ENCODE results near the gene MOB4.
"Not testable (repeated sequence)": the region's sequence is repeated elsewhere in the genome, so short reads cannot be mapped to it uniquely, and the experiment has no call there.

The MOB4 gene

DNA sequence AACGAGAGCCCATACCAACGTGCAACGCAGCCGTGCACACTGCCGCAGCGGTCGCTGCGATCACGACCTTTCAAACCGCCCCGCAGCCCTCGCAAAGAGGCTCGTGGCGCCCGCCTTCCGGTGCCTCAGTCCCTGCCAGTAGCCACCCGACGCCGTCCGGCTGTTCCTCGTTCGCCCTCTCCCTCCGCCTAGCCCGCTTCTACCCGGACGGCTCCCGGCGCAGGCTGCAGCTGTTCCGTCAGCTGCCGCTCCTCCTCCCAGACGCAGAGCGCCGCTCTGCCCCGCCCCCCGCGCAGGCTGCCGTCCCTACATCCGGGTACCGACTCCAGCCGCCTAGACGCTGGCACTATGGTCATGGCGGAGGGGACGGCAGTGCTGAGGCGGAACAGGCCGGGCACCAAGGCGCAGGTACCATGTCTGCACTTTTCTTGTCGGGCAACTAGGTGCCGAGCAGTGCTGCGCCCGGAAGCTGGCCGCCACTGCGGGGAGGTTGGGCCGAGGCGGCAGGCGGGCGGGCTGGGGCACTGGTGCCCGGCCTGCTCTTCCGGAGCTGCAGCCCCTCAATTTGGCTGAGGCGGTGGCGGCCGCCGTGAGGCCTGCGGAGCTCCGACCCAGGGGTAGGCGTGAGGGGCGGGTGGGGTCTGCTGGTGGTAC, at the start of gene MOB4:
TSS of gene MOB4 (plus strand) at position 328 of the 654 bp plus-strand sequence. CDS start at position 349, 21 bp downstream.
- peak; percentile 94 for DNase-seq

DNA sequence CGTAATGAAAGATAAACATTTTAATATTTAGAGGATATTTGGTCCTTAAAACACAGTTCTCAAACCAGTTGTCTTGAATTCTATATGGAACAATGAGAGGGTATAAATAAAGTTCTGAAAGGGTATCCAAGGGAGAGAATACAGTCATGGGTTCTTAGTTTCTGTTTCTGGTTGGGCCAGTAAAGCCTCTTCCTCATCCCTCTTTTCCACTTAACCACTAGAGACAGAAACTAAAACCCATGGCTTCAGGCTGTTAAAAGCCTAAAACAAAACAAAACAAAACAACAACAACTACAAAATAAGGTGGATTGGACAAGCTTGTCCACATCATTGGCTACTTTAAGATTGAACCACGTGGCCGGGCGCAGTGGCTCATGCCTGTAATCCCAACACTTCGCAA, 43.7 kb upstream of the MOB4 start:
- DNase-seq, result no peak

DNA sequence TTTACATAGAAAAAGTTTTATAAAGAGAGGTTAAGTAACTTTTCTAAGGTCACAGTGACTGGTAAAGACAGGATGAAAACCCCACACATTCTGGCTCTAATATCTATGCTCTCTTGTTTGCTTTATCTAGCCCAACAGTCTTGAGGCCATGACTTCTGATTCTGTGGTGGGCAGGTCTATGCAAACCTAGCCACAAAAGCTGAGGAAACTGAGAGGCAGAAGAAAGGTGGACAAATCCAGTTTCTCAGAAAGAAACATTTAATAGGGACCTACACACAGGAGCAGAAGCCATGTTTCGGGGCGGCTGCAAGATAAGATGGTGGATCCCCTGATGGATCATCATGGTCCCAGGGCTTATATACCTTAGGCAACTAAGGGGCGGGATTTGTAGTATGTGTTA, 38.1 kb upstream of the MOB4 start:
- DNase-seq, result no peak

DNA sequence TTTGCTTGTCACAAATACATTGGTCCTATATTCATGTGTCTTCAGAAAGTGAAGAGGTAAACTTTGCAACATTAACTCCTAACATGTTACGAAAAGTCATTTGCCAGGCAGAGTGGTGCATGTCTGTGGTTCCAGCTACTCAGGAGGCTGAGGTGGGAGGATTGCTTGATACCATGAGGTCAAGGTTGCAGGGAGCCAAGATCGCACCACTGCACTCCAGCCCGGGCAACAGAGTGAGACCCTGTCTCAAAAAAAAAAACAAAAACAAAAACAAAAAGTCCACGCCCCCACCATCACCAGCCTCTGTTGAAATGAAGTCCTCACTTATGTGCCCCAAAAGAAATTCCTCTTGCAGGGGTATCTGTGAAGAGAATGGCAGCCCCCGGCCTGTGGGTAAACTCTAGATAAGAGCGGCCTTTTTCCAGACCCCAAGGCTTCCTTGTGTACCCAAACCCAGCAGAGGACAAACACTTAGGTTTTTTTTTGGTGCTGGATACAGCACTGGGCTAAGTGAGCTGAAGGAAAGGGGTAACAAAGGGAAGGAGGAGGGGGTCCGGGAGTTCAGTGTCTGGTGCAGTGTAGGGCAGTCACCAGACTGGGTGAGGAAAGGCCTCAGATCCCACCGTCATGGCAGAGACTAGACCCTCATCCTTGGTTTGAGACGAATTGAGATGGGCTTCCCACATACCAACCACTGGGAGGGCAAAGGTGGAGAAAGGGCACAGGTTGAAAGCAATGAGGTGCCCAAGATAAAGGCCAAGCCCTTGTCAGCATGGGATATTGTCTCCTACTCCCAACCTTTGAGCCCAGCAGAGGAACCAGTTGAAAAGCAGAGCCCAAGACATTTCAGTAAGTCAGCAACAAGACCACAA, 35.5 kb upstream of the MOB4 start:
- DNase-seq, result no peak

- not testable (repeated sequence) for DNase-seq
Measured at GRCh38 chr2:197484248-197484647, 31.6 kb upstream of the MOB4 start.

DNA sequence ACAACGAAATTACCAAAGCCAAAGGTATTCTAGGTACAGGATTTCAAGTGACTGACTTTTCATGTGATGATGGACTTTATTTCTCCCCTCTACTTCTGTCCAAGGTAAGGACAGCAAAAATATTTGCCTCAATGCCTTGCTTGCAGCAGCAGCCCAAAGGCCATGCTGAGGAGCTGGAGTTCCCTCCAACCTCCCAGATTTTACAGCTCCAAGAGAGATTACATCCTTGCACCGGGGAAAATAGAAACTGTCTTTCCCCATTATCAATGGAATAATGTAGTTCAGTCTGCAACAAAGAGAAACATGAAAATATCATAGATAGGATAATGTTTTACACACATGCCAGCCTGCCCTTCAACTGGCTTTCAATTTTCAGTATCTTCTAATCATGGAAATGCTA, 29.7 kb upstream of the MOB4 start:
- DNase-seq, result no peak

DNA sequence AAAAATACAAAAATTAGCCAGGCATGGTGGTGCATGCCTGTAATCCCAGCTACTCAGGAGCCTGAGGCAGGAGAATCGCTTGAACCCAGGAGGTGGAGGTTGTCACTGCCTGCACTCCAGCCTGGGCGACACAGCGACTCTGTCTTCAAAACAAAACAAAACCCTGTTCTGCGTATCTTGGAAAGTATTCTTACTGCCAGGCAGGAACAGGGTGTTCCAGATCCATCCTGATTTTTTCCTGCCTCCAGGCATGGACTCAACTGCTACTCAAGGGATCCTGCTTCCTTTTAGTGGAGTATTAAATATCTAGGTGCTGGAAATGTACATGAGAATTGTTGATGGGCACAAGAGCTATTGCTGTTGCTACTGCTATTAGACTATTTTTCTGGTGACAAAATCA, 28.5 kb upstream of the MOB4 start:
- DNase-seq, result no peak

DNA sequence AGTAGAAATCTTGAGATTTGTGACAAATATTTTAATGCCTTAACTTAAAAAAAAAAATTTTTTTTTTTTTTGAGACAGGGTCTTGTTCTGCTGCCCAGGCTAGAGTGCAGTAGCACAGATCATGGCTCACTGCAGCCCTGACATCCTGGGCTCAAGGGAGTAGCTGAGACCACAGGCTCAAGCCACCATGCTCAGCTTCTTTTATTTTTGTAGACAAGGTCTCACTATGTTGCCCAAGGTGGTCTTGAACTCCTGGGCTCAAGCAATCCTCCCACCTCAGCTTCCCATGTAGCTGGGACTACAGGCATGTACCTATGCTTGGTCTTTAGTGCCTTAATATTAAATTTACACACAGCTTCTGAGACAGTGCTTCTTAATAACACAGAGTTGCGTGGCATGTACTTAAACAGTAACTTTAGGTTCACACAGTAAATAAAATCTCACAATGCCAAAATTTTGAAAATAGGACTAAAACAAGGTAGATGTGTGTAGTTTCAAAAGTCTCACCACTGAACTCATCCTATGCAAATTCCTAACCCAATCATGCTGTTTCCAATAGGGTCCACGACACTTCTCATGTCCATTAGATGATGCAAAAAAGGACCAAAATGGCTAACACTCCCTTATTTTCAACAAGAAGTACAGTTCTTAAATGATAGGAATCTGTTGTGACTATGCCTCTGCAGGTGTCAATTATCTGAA, 20.3 kb upstream of the MOB4 start:
- DNase-seq, result no peak

- no peak for DNase-seq
Measured at GRCh38 chr2:197496695-197497094, 19.2 kb upstream of the MOB4 start.

- DNase-seq, result no peak
Measured at GRCh38 chr2:197497326-197497725, 18.5 kb upstream of the MOB4 start.

- no peak for DNase-seq
Measured at GRCh38 chr2:197498235-197498936, 17.5 kb upstream of the MOB4 start.

DNA sequence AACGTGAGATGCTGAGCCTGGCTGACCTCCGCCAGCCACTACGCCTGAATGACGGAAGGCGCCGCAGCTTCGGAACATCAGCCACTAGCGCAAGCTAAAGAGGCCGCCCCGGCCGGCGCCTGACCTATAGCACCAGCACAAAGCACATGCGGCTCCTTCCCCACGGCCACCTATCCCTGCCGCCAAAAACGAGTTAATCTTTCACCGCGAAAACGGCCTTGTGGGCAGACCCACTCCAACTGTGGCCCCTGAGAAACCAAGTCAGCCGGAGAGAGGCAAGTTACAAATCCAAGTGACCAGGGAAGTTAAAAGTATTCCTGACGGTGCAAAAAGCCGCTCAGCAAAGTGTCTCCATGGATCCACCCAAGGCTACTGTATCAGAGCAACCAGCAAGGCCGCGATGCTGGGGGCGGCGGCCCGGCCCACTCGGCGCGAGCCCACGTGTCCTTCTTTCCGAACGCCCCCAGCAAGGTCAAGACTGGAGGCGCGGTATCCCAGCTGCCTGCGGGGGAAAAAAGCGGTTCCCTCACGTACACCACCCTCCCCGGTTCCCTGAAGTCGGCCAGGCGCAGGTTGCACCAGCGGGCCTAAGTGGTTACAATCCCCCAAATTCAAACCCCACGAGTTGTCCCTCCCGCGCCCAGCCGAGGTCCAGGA, 16.8 kb upstream of the MOB4 start:
- DNase-seq, result peak; percentile 59

GRCh38 chr2:197499594-197500502, 16.0 kb upstream of the MOB4 start, which contains the start of the genes HSPD1 and HSPE1:
HSPD1 (minus strand) TSS chr2:197499840; CDS start chr2:197498848, 992 bp downstream.
HSPE1 (plus strand) TSS chr2:197500379; CDS start chr2:197500437, 58 bp downstream.
- DNase-seq, result peak; percentile 99

GRCh38 chr2:197500503-197501131, 15.2 kb upstream of the MOB4 start:
- DNase-seq, result peak; percentile 71

- no peak for DNase-seq
Measured at GRCh38 chr2:197502201-197502600, 13.7 kb upstream of the MOB4 start.

GRCh38 chr2:197502685-197503084, 13.2 kb upstream of the MOB4 start:
- DNase-seq, result no peak

- no peak for DNase-seq
Measured at GRCh38 chr2:197504000-197504399, 11.9 kb upstream of the MOB4 start.

GRCh38 chr2:197504512-197504911, 11.4 kb upstream of the MOB4 start:
- no peak for DNase-seq

DNA sequence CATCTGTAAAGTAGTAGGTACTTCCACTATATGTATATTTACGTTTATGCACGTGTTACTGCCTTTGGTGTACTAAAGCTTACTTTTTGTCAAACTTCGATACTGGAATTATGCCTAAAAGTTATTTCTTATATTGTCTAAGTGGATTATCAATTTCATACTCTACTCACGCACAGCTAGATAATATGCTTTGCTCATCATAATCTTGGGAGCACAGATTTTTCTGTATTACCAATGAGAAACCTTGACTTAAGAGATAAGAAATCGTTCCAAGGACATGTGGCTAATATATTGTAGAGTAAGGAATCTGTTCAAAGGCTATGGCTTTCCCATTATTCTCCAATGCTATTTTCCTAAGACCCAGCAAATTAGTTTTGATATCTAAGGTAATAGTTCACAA, 9.2 kb upstream of the MOB4 start:
- no peak for DNase-seq

- DNase-seq, result no peak
Measured at GRCh38 chr2:197513915-197514314, 2.0 kb upstream of the MOB4 start.

- no peak for DNase-seq
Measured at GRCh38 chr2:197514754-197515153, 1.1 kb upstream of the MOB4 start.
